ENCODE measurements around the gene AGPAT1. TPM values are rescaled to one million over a fixed set of nuclear protein-coding genes. Genes with fewer than 3 reads are reported as not detected.
"Not testable (repeated sequence)": the region's sequence is repeated elsewhere in the genome, so short reads cannot be mapped to it uniquely, and the experiment has no call there.

Gene AGPAT1
- total and polyA plus RNA-seq, 5 donors from 2014 or later: 11.8 to 23.9 (median 14.6) TPM

DNA sequence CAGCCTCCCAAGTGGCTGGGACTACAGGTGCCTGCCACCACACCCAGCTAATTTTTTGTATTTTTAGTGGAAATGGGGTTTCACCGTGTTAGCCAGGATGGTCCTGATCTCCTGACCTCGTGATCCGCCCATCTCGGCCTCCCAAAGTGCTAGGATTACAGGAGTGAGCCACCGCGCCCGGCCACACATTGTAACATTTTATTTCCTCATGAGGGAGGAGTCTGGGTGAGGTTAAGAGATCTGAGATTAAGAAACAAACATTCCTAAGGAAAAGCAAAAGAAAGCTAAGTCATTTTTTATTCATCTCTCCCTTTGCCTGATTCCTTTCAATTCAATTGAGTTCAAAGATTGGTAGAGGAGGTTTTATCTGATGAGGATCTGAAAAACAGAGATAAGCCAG is 31.6 kb downstream of the AGPAT1 start:
- H3K9me3 Mint-ChIP-seq; H3K4me1 ChIP-seq (ENCODE audit: control insufficient read depth, insufficient read depth, low read length, poor library complexity, severe bottlenecking); H3K4me3 Mint-ChIP-seq; H3K27me3 ChIP-seq (ENCODE audit: control insufficient read depth, insufficient read depth, low read length); DNase-seq; H3K9me3 ChIP-seq (ENCODE audit: control insufficient read depth in 2 of 2, low read length in 2 of 2); ATAC-seq (ENCODE audit: low read depth in 2 of 2); H3K36me3 Mint-ChIP-seq; H3K4me3 ChIP-seq (ENCODE audit: low read depth, low read length); H3K36me3 ChIP-seq (ENCODE audit: control insufficient read depth, insufficient read depth, low read length); H3K27ac Mint-ChIP-seq; H3K27ac ChIP-seq (ENCODE audit: insufficient read depth, low read length, poor library complexity, severe bottlenecking): not testable (repeated sequence)
- Mint-ChIP-seq H3K27me3 (peaks cover 50% of the 10 kb centered on the region), H3K4me1 (peaks cover 2 to 20% (median 11%) of the 10 kb centered on the region in 4 donors)

- ATAC-seq (ENCODE audit: low read depth in 2 of 2) (no peak), DNase-seq (no peak)
- Histone ChIP-seq H3K4me3 (ENCODE audit: low read depth, low read length) (no peak overlapping the region), H3K4me1 (ENCODE audit: control insufficient read depth, insufficient read depth, low read length, poor library complexity, severe bottlenecking) (no peaks in the 10 kb centered on the region), H3K27ac (ENCODE audit: insufficient read depth, low read length, poor library complexity, severe bottlenecking) (no peak overlapping the region), H3K27me3 (ENCODE audit: control insufficient read depth, insufficient read depth, low read length) (no peaks in the 10 kb centered on the region), H3K9me3 (ENCODE audit: control insufficient read depth in 2 of 2, low read length in 2 of 2) (no peaks in the 10 kb centered on the region), H3K36me3 (ENCODE audit: control insufficient read depth, insufficient read depth, low read length) (no peaks in the 10 kb centered on the region)
- Mint-ChIP-seq H3K27ac (no peak overlapping the region), H3K4me1 (peaks cover 0 to under 1% (median 0%) of the 10 kb centered on the region in 4 donors), H3K27me3 (peaks cover 33% of the 10 kb centered on the region), H3K9me3 (peaks cover 0 to 2% (median 0%) of the 10 kb centered on the region in 7 donors), H3K4me3 (peak overlapping the region in 1 of 4 donors; percentile 58), H3K36me3 (no peaks in the 10 kb centered on the region)
Measured at GRCh38 chr6:32140420-32141046, 35.4 kb downstream of the AGPAT1 start.

GRCh38 chr6:32139590-32139989 is 36.3 kb downstream of the AGPAT1 start:
- Histone ChIP-seq H3K4me3 (ENCODE audit: low read depth, low read length) (no peak overlapping the region), H3K27ac (ENCODE audit: insufficient read depth, low read length, poor library complexity, severe bottlenecking) (no peak overlapping the region), H3K9me3 (ENCODE audit: control insufficient read depth in 2 of 2, low read length in 2 of 2) (no peaks in the 10 kb centered on the region), H3K36me3 (ENCODE audit: control insufficient read depth, insufficient read depth, low read length) (no peaks in the 10 kb centered on the region), H3K27me3 (ENCODE audit: control insufficient read depth, insufficient read depth, low read length) (no peaks in the 10 kb centered on the region), H3K4me1 (ENCODE audit: control insufficient read depth, insufficient read depth, low read length, poor library complexity, severe bottlenecking) (no peaks in the 10 kb centered on the region)
- peaks cover 31% of the 10 kb centered on the region for H3K27me3 Mint-ChIP-seq
- H3K4me3 Mint-ChIP-seq: no peak overlapping the region
- no peak for DNase-seq
- H3K27ac Mint-ChIP-seq: no peak overlapping the region
- ATAC-seq (ENCODE audit: low read depth in 2 of 2): no peak
- peaks cover 0 to 2% (median 0%) of the 10 kb centered on the region in 7 donors for H3K9me3 Mint-ChIP-seq
- H3K4me1 Mint-ChIP-seq: peaks cover 0 to 4% (median 0%) of the 10 kb centered on the region in 4 donors
- H3K36me3 Mint-ChIP-seq: no peaks in the 10 kb centered on the region

GRCh38 chr6:32137454-32137853 is 38.4 kb downstream of the AGPAT1 start:
- no peak for ATAC-seq (ENCODE audit: low read depth in 2 of 2)
- no peak for DNase-seq
- Mint-ChIP-seq H3K27ac (no peak overlapping the region), H3K27me3 (peaks cover 31% of the 10 kb centered on the region), H3K9me3 (peaks cover 0 to 2% (median 0%) of the 10 kb centered on the region in 7 donors), H3K4me3 (peak overlapping the region in 1 of 4 donors; percentile 43), H3K4me1 (peaks cover 0 to 4% (median 0%) of the 10 kb centered on the region in 4 donors), H3K36me3 (no peaks in the 10 kb centered on the region)
- no peaks in the 10 kb centered on the region for H3K27me3 ChIP-seq (ENCODE audit: control insufficient read depth, insufficient read depth, low read length)
- no peaks in the 10 kb centered on the region for H3K9me3 ChIP-seq (ENCODE audit: control insufficient read depth in 2 of 2, low read length in 2 of 2)
- no peaks in the 10 kb centered on the region for H3K4me1 ChIP-seq (ENCODE audit: control insufficient read depth, insufficient read depth, low read length, poor library complexity, severe bottlenecking)
- no peaks in the 10 kb centered on the region for H3K36me3 ChIP-seq (ENCODE audit: control insufficient read depth, insufficient read depth, low read length)
- H3K4me3 ChIP-seq (ENCODE audit: low read depth, low read length): no peak overlapping the region
- H3K27ac ChIP-seq (ENCODE audit: insufficient read depth, low read length, poor library complexity, severe bottlenecking): no peak overlapping the region

DNA sequence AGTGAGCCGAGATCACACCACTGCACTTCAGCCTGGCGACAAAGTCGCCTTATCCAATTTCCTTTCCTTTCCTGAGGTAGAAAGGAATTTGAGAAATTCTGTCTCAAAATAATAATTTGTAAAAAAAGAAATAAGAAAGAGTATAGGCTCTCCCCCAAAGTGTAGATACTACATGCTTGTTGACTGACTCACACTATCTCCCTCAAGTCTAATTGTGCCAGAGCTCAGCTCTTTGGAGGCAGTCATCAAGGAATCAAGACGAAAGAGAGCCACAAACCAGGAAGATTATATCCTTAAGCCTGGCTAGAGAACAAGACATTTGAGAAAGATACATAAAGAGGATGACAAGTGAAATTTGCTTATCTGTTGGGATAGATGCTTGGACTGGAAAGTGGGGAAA is 42.1 kb downstream of the AGPAT1 start:
- H3K27ac Mint-ChIP-seq: no peak overlapping the region
- peaks cover 0 to 18% (median 12%) of the 10 kb centered on the region in 4 donors for H3K4me1 Mint-ChIP-seq
- peaks cover 0 to 3% (median 0%) of the 10 kb centered on the region in 7 donors for H3K9me3 Mint-ChIP-seq

DNA sequence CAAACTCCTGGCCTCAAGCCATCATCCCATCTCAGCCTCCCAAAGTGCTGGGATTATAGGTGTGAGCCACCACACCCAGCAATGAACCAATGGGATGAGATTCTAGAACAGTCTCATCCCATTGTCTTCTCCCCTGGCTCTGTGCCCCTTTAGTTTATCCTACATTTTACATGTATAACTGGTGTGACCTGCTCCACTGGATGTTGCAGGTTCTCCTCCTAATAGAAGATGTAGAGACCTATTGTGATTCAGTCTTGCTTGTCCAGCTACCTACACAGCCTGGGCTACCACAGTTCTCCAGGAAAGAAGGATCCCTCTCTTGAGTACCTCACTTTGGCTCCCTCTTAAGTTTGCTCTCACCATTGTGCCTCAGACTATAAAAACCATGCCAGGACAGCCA is 43.8 kb downstream of the AGPAT1 start:
- H3K27ac Mint-ChIP-seq: no peak overlapping the region
- ATAC-seq (ENCODE audit: low read depth in 2 of 2) (no peak), DNase-seq (no peak)
- peaks cover 4 to 32% (median 23%) of the 10 kb centered on the region in 4 donors for H3K4me1 Mint-ChIP-seq
- Histone ChIP-seq H3K36me3 (ENCODE audit: control insufficient read depth, insufficient read depth, low read length) (no peaks in the 10 kb centered on the region), H3K9me3 (ENCODE audit: control insufficient read depth in 2 of 2, low read length in 2 of 2) (no peaks in the 10 kb centered on the region), H3K4me3 (ENCODE audit: low read depth, low read length) (no peak overlapping the region), H3K4me1 (ENCODE audit: control insufficient read depth, insufficient read depth, low read length, poor library complexity, severe bottlenecking) (peaks cover 24% of the 10 kb centered on the region), H3K27me3 (ENCODE audit: control insufficient read depth, insufficient read depth, low read length) (no peaks in the 10 kb centered on the region), H3K27ac (ENCODE audit: insufficient read depth, low read length, poor library complexity, severe bottlenecking) (no peak overlapping the region)
- H3K4me3 Mint-ChIP-seq: peak overlapping the region in 2 of 4 donors; percentile 27 to 57
- peaks cover 7% of the 10 kb centered on the region for H3K36me3 Mint-ChIP-seq
- peaks cover 20% of the 10 kb centered on the region for H3K27me3 Mint-ChIP-seq
- H3K9me3 Mint-ChIP-seq: peaks cover 0 to 3% (median 0%) of the 10 kb centered on the region in 7 donors

More for the DNA sequence above, 42.1 kb downstream of the AGPAT1 start:
- Mint-ChIP-seq H3K27me3 (peaks cover 26% of the 10 kb centered on the region), H3K36me3 (no peaks in the 10 kb centered on the region), H3K4me3 (no peak overlapping the region)
- Histone ChIP-seq H3K27ac (ENCODE audit: insufficient read depth, low read length, poor library complexity, severe bottlenecking) (no peak overlapping the region), H3K27me3 (ENCODE audit: control insufficient read depth, insufficient read depth, low read length) (no peaks in the 10 kb centered on the region), H3K9me3 (ENCODE audit: control insufficient read depth in 2 of 2, low read length in 2 of 2) (no peaks in the 10 kb centered on the region), H3K36me3 (ENCODE audit: control insufficient read depth, insufficient read depth, low read length) (no peaks in the 10 kb centered on the region), H3K4me3 (ENCODE audit: low read depth, low read length) (no peak overlapping the region), H3K4me1 (ENCODE audit: control insufficient read depth, insufficient read depth, low read length, poor library complexity, severe bottlenecking) (peaks cover 12% of the 10 kb centered on the region)
- DNase-seq (no peak), ATAC-seq (ENCODE audit: low read depth in 2 of 2) (no peak)

DNA sequence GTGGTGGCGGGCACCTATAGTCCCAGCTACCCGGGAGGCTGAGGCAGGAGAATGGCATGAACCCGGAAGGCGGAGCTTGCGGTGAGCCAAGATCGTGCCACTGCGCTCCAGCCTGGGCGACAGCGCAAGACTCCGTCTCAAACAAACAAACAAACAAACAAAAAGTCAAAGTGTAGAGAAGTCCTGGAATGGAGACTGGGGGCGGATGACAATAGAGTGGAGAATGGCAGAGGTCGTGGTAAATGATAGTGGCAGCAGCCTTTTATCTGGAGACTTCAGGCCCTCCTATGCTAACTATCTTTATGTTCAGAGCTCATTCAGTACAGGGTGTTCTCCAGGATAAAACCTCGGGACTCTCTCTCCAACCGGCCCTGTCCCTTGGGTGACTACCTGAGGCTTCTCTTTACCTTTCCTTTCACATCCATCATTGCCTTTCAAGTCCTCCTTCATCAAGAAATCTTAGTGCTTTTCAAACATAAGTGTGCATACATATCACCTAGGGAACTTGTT is 44.4 kb downstream of the AGPAT1 start:
- Histone ChIP-seq H3K36me3 (ENCODE audit: control insufficient read depth, insufficient read depth, low read length) (peaks cover 2% of the 10 kb centered on the region), H3K27ac (ENCODE audit: insufficient read depth, low read length, poor library complexity, severe bottlenecking) (no peak overlapping the region), H3K27me3 (ENCODE audit: control insufficient read depth, insufficient read depth, low read length) (no peaks in the 10 kb centered on the region), H3K4me3 (ENCODE audit: low read depth, low read length) (no peak overlapping the region), H3K4me1 (ENCODE audit: control insufficient read depth, insufficient read depth, low read length, poor library complexity, severe bottlenecking) (peaks cover 29% of the 10 kb centered on the region), H3K9me3 (ENCODE audit: control insufficient read depth in 2 of 2, low read length in 2 of 2) (no peaks in the 10 kb centered on the region)
- DNase-seq: no peak
- Mint-ChIP-seq H3K27me3 (peaks cover 15% of the 10 kb centered on the region), H3K4me3 (peak overlapping the region in 2 of 4 donors; percentile 27 to 73), H3K9me3 (peaks cover 0 to 3% (median 0%) of the 10 kb centered on the region in 7 donors), H3K27ac (no peak overlapping the region), H3K36me3 (peaks cover 13% of the 10 kb centered on the region), H3K4me1 (peaks cover 4 to 37% (median 29%) of the 10 kb centered on the region in 4 donors)
- no peak for ATAC-seq (ENCODE audit: low read depth in 2 of 2)
